Renal pelvis (tissue), 4 donors: ENCODE data around the gene TMEM235. TPM values are rescaled to one million over a fixed set of nuclear protein-coding genes. Genes with fewer than 3 reads are reported as not detected.

Experiments
- DNase-seq: peaks from one replicate; pipeline ENCODE4 v3.0.0-alpha.2; 2013
- polyA plus RNA-seq, 3 donors: library from polyadenylated mRNA; unstranded; fragments of 120-200 nt; gene quantifications; one replicate each; pipeline ENCODE4 v1.2.1, GENCODE V29; 2013; ENCODE audit not compliant: insufficient read length in 3 of 3

Gene TMEM235
- polyA plus RNA-seq, 3 donors = not detected

DNA sequence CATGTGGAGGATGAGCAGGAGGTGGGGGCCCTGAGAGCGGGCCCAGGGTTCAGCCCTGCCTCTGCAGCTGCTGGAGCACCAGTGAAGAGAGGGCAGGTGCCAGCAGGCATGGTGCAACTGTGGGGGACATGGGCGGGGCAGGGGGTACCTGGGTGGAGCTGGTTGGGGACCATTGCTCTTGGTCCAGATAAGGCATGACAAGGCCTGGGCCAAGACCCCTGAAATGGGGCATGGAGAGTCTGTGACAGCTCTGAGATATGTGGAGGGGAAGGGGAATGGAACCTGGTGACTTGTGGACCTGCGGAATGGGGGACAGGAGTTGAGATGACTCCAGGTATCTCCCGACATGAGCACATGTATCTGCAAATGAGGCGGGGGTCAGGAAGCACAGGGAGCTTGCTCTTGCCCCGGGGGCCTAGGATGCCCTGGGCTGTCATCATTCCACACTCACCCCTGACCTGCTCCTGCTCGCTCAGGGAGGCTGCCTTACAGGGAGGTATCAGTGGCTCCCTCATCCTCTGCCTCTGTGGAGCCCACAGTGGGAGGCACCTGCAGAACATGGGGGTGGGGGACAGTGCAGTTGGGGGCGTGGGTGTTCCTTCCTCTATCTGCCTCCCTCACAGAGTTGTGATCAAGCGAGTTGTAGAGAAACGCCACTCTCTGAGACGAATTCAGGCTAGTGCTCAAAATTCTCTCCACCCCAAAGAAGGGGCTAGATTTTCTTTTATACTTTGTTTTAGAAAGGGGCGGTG lies 40.2 kb downstream of the TMEM235 start:
- DNase-seq = no peak

- DNase-seq = peak; percentile 85
Measured at GRCh38 chr17:78272181-78272913, 40.9 kb downstream of the TMEM235 start.

- no peak for DNase-seq
Measured at GRCh38 chr17:78272914-78273258, 41.5 kb downstream of the TMEM235 start.

DNA sequence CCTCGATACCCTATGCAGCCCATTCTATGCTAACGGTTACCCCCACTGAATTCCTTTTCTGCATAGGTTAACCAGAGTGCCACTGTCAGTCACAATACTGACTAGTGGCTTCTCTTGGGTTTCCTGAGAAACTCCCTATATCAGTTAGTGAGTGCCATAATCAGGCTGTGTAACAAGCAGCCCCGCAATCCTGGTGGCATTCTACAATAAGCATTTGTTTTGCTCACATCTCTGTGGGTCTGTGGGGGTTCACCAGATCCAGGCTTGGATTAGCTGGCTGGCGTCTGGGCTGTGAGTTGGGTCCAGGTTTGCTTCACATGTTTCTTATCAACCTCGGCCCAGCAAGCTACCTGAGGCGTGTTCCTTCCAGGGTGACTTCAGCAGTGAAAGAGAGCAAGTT lies 42.4 kb downstream of the TMEM235 start:
- no peak for DNase-seq

- DNase-seq = no peak
Measured at GRCh38 chr17:78275355-78275754, 43.9 kb downstream of the TMEM235 start.

GRCh38 chr17:78276098-78276887 lies 44.9 kb downstream of the TMEM235 start:
- no peak for DNase-seq

- no peak for DNase-seq
Measured at GRCh38 chr17:78278139-78278741, 46.8 kb downstream of the TMEM235 start.

GRCh38 chr17:78279360-78279990 lies 48.0 kb downstream of the TMEM235 start:
- no peak for DNase-seq

GRCh38 chr17:78281249-78281845 lies 49.9 kb downstream of the TMEM235 start:
- DNase-seq = no peak

- DNase-seq = no peak
Measured at GRCh38 chr17:78284146-78284545, 52.7 kb downstream of the TMEM235 start.

DNA sequence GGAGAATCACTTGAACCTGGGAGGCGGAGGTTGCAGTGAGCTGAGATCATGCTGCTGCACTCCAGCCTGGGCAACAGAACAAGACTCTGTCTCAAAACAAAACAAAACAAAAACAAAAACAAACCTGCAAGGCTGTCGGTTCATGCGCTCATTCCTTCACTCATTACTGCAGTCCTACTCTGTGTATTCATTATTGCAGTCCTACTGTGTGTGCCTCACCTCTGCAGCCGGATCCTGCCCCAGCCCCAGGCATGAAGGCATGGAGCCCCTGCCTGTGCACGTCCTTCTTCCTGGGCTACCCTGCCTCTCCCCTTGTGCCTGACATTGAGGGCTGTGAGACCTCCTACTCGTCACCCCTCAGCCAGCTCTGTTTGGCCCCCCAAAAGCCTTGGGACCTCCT lies 57.6 kb downstream of the TMEM235 start:
- no peak for DNase-seq

- peak; percentile 89 for DNase-seq
Measured at GRCh38 chr17:78289802-78290363, 58.5 kb downstream of the TMEM235 start.

Other genes with a start within 250 kb of the TMEM235 start
- 10 to 100 TPM; 29.1 to 38.4 (median 31.7) TPM for gene TMC6, start 102.9 kb upstream of the TMEM235 start, polyA plus RNA-seq
- gene TMC8, start 100.9 kb upstream of the TMEM235 start, polyA plus RNA-seq = 1 to 10 TPM; 2.1 to 2.5 (median 2.4) TPM
- gene C17orf99, start 85.2 kb upstream of the TMEM235 start, polyA plus RNA-seq = under 1 TPM; 0.24 to 0.52 (median 0.41) TPM
- 10 to 100 TPM; 71.5 to 79.1 (median 72.9) TPM for gene SYNGR2, start 63.0 kb upstream of the TMEM235 start, polyA plus RNA-seq
- 10 to 100 TPM; 32.5 to 38.5 (median 33.1) TPM for gene TK1, start 44.6 kb upstream of the TMEM235 start, polyA plus RNA-seq
- gene AFMID, start 44.3 kb upstream of the TMEM235 start, polyA plus RNA-seq = 10 to 100 TPM; 51.8 to 82.3 (median 73.6) TPM
- 10 to 100 TPM; 26.5 to 32.4 (median 32.2) TPM for gene BIRC5, start 17.4 kb upstream of the TMEM235 start, polyA plus RNA-seq
- gene SOCS3, start 128.4 kb downstream of the TMEM235 start, polyA plus RNA-seq = 1 to 10 TPM; 7.1 to 8.8 (median 8.4) TPM
- gene PGS1, start 147.0 kb downstream of the TMEM235 start, polyA plus RNA-seq = 10 to 100 TPM; 46.3 to 58.6 (median 56.4) TPM